Middle frontal gyrus (tissue), 1 donor: ENCODE measurements around the gene SCYL1.

ENCODE experiments used
- DNase-seq: peaks from one replicate; pipeline ENCODE4 v3.0.0-alpha.2; 2015; ENCODE audit warnings: low spot score; ENCODE audit errors: extremely low spot score

Gene SCYL1

DNA sequence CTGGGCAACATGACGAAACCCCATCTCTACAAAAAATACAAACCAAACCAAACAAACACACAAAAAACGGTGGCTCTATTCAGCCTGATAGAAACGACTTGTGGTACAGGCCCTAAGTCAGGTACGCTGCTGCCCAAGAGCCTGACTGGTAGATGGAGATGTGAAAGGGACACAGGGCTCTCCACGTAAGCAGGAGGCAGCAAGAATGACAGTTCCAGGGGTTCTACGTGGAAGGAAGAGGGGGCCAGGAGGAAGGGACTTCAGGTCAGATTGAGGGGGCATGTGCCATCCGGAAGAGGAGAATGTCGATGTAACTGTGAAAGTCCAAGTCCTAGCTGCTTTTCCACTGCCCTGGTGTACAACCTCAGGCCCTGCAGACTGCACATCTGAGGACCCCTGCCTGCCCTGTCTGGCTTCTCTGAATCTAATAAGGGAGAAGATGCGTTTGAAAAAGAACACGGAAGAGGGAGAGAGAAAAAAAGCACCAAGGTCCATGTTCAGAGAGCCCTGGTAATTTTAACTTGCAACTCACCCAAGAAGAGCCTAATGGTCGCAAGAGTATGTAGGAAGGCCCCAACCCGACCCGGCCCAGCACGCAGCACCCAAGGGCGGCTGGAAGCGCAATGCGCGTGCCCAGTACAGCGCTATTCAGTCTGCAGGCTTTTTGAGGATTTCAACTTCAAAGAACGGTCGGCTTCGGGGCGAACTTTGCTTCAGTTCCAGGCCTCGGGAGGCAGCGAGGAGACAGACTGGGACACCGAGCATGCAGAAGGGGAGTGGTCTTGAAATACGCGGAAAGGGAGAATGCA lies 44.5 kb downstream of the SCYL1 start:
- DNase-seq, result no peak

DNA sequence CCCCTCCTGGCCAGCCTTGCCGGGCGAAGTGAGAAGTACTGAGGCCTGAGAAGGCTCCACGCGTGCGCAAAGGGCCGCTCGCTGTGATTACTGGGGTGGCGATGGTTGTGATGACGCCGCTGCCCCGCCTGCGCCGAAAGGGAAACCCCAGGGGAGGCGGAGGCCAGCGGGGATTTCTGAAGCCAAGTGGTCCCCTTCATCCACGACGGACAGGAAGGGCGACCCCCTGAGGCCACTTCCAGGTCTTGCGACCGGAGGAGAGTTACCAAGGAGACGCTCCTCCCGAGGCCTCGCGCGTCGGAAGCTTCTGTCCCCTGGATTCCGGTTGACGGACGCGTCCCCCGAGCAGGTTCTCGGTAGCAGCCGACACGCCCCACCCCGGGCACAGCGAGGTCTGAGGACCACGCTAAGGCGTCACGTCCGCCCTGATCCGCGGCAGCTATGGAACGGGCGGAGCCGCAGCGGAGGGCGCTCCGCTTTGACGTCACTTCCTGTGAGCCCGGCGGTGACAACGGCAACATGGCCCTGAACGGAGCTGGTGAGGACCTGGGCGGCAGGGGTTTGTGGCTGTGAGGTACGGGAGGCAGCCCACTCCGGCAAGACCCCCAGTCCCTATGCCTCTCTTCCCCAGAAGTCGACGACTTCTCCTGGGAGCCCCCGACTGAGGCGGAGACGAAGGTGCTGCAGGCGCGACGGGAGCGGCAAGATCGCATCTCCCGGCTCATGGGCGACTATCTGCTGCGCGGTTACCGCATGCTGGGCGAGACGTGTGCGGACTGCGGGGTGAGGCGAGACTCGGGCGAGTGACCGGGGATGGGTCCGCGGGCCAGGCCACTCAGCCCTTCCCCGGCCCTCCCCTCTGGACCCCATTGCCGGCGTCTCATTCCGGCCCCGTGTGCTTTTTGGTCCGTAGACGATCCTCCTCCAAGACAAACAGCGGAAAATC lies 45.4 kb downstream of the SCYL1 start, which contains the start of gene ZNRD2:
Gene ZNRD2, plus strand, starts transcription at position 505 of the 946 bp plus-strand sequence. Its CDS starts 15 bp downstream, at position 520.
- DNase-seq, result peak; percentile 96

DNA sequence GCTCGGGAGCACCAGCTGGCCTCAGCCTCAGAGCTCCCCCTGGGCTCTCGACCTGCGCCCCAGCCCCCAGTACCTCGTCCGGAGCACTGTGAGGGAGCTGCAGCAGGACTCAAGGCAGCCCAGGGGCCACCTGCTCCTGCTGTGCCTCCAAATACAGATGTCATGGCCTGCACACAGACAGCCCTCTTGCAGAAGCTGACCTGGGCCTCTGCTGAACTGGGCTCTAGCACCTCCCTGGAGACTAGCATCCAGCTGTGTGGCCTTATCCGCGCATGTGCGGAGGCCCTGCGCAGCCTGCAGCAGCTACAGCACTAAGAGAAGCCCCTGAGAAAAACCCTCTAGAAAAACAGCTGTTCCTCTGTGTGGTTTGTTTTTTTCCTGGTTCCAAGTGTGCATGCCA lies 46.5 kb downstream of the SCYL1 start:
- DNase-seq, result no peak

DNA sequence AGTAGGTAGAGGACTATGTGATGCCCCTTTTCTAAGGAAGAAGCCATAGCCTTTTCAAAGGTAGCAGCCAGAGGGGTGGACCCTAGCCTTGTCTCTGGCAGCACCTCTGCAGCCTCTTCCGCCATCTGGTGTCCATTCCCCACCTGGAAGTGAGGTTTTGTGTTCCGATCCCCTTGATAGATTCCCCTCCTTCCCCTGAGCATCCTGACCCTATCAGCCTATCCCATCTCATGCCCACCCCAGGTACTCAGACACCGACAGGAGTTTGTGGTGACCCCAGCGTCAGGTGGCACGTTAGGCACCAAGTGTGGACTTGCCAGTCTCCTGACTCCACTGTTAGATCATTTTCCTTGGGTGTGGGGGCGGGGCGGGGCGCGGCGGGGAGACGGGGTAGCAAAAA lies 47.1 kb downstream of the SCYL1 start:
- DNase-seq, result no peak

DNA sequence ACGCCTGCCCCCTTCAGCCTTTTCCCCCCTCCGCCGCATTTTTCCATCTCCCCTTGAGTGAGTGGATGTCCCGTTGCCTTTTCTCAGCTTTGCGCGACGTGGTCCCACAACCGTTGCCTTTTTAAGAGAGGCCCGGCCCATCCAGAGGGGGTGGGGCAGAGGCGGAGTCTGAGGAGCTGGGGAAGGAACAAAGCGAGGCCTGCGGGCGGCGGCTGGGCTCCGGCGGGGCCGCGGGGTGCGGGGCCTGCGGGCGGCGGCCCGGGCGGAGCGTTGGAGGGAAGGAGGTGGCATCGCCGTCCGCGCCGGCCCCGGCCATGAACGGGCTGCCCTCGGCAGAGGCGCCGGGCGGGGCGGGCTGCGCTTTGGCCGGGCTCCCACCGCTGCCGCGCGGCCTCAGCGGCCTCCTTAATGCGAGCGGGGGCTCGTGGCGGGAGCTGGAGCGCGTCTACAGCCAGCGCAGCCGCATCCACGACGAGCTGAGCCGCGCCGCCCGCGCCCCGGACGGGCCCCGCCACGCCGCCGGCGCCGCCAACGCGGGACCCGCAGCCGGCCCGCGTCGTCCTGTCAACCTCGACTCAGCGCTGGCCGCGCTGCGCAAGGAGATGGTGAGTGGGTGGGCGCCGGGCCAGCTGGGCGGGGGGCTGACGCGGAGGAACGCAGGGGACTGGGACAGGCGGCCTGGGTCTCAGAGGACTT lies 47.6 kb downstream of the SCYL1 start, which contains the start of gene FAM89B:
Gene FAM89B, plus strand, starts transcription at position 183 of the 696 bp plus-strand sequence. Its CDS starts 132 bp downstream, at position 315.
- DNase-seq, result peak; percentile 65

DNA sequence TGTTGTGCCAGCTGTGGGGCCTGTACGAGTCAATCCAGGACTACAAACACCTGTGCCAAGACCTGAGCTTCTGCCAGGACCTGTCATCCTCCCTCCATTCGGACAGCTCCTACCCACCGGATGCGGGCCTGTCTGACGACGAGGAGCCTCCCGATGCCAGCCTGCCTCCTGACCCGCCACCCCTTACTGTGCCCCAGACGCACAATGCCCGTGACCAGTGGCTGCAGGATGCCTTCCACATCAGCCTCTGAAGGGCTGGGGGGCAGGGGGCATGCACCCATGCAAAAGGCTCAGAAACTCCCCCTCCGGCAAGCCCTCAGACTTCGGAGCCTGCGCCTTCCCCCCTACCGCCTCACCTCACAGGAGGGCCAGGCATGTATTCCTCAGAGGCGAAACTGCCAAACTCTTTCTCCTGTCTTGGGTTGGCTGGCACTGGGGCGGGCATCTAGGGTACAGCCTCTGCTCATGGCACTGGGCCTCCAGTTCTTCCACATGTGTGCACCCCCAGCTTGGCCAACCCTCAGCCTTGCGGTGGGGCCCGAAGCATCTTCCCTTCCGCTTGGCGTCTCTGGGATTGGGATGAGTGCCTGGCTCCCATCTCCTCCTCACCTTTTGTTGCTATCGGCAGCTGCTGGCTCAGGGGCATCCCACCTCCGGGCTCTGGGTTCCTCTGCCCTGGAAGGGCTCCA lies 48.7 kb downstream of the SCYL1 start:
- no peak for DNase-seq

DNA sequence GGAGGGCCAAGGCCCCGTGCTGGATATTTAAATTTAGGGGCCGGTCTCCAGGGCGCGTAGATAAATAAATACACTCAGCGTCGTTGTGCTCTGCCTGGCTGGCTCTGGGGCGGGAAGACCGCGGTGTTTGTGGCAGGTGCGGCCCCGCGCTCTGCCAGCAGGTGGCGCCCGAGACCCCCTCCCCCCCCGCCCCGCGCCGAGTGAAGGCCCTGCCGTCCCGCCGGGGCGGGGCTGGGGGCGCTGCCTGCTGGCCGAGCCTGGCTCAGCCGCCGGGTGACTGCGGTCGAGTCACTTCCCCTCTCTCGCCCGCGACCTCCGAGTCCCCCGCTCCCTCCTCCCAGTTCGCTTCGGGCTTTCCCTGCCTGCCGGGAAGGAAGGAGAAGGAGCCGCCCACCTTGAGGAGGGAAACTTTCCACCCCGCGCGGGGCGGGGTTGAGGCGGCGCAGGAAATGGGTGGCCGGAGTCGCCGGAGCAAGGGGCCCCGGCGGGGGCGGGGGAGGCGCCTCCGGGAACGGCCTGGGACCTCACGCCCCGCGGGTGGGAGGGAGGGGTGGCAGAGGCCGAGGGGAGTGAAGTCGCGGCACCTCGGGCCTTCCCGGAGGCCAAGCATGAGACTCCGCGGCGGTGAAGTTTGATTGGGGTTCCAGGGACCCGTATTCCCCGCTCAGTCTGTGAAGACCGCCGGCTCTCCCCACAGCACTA lies 49.4 kb downstream of the SCYL1 start:
- no peak for DNase-seq

DNA sequence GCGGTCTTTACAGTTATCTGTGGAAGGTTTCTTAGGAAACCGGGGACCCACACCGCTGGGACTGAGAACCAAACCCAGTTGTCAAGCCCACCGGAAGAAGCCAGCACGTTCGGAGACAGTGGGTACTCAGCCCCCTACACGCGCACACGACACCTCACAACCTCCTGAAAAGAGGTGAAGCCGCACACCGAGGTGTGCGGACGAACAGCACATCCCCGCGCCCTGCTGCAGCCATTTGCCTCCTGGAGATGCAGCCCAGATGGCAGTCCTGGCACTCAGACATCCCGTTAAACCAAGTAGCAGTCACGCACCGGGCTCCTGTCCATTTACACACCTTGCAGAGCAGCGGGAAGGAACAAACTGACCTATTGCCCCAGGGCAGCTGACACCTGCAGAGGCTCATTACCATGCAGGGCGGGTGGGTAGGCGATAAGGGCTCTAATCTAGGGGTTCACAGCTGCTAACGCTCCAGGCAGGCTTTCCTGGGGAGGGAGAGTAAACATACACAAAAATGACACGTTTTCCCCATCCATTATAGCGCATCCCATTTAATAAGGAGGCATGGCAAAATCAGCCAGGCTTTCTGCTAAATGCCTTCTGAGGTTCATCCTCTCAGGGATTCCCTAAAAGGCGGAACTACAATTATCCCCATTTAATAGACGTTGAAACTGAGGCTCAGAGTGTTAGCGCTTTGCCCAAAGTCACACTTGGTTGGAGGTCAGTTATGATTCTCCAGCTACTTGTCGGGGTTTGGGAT lies 50.1 kb downstream of the SCYL1 start:
- no peak for DNase-seq

DNA sequence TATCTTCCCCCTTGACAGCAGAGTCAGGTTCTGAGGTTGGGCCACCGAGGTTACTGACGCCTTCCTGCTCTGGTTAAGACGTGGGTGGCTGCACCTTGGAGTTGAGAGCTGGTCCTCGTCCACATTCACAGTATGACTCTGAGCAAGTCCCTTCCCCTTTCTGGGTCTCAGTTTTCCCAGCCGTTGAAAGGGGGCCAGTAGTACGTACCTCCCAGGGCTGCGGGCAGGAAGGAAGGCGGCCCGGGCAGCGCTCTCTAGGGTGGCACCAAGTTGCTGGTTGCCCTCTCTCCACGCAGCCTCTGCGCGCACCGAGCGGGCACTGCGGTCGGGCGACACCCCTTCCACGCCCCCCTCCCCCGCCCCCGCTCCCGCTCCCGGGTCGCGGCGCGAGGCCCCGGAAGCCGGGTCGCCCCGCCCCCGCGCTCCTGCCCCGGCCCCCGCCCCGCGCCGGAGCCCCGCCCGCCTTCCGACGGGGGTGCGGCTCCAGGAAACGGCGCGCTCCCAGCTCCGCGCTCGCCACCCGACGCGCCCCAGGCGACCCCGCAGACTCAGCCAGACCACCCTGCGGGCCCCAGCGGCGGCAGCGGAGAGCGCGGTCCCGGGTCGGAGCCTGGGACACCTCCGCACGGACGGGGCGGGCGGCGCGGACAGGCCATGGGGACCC lies 50.8 kb downstream of the SCYL1 start, which contains the start of gene EHBP1L1:
Gene EHBP1L1, plus strand, starts transcription at position 486 of the 664 bp plus-strand sequence. CDS start 250 bp downstream, outside the sequence.
- no peak for DNase-seq

DNA sequence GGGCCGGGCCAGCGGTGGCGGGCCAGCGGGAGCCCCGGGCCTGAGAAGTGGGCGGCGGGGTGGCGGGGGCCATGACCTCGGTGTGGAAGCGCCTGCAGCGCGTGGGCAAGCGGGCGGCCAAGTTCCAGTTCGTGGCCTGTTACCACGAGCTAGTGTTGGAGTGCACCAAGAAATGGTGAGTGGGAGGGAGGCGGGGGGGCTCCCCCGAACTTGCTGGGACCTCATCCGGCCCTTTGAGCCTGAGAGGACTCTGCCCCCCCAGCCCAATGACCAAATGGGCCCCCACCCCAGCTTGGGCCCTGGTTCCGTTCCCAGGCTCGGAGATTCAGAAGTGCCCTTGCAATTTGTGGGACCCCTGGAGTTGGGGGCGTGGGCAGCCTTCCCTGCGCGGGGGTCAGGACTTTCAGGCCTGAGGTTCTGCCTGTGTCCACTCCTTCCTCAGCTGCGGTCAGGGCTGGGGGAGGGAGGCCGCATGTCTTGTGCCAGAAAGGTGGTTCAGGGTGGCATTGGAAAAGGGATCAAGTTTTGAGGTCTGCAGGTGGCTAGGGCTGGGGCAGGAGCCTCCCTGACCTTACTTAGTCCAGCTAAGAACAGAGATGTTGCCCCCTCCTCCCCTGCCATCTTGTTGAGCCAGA lies 51.5 kb downstream of the SCYL1 start:
- no peak for DNase-seq

DNA sequence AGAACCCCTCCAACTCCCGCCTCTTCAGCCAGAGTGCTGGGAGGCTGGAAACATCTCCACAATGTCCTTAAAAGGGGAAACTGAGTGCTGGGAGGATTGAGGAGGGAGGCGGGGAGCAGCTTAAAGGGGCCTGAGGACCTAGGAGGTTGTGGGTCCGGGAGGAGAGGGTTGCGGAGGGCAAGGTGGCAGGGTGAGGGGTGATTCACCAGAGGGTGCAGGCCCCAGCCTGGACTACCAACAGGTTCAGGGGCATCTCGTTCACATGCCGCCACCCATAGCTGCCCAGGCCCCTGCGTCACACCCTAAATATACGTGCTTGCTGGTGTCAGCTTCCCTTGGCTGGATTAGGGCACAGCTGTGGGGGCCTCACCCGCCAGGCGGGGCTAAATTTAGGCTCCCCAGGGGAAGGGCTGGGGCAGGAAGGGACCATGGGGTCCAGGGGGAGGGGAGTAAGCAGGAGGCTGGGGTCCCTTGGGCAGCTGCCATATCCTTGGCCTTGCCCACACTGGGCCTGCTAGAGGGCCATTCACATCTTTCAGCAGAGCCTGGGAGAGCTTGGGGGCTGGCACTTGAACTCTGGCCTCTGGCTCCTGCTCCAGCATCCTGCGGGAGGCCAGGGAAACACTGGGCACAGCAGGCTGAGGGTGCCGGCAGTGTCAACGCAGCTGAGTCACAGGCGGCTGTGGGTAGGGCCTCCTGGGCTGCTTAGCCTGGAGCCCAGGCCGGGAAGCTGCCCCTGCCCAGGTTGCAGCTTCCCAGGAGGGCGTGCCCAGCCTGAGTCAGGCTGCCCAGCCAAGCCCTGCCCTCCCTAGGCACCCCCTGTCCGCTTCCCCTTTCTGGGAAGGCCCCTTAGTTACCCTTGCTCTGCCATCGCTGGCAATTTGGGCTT lies 52.2 kb downstream of the SCYL1 start:
- no peak for DNase-seq

DNA sequence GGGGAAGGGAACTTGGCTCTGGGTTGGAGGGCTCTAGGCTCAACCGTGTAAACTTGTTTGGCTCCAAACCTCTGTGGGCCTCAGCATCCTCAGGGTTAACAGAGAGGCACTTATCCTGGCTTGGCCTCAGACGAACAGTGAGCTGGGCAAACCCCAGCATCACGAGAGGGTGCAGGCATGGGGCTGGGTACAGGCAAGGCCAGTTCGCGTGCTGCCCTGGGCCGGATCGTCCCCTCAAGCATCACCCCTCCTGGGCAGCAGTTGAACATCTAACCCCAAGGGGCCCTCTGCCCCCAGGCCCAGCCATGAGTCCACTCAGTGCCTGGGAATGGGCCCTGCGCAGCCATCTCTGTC lies 52.9 kb downstream of the SCYL1 start:
- no peak for DNase-seq

DNA sequence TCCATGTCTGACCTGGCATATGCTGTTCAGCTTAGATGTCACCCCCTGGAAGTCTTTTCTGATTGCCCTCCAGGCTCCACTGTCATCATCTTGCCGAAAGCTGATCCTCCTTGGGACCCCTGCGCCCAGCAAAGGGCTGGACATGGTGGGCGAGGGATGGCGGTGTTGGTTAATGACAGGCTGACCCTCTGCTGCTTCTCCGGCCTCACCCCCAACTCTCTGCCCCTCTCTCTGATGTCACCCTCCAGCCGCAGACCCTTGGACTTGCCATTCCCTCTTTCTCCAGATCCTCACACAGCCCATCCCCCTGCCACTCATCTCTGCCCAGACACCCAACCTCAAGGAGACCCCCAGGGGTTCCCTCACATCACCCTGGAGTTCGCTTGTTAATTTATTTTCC lies 53.3 kb downstream of the SCYL1 start:
- no peak for DNase-seq

DNA sequence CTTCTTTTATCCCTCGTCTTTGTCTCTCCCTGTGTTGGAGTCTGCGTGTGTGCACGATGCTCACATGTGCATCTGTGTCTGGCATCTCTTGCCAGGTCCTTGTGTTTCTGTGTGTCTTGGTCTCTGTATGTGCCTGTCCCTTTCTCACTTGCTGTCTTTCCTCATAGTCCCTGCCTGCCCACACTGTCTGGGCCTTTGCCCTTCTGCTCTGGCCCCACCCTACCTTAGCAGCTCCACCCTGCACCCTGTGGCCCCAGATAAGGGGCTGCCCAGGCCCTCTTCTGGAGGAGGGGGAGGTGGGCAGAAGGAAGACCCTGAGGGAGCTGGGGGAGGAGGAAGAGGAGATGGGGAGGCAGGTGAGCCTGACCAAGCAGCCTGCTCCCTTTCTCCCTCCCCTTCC lies 53.8 kb downstream of the SCYL1 start:
- DNase-seq, result no peak

DNA sequence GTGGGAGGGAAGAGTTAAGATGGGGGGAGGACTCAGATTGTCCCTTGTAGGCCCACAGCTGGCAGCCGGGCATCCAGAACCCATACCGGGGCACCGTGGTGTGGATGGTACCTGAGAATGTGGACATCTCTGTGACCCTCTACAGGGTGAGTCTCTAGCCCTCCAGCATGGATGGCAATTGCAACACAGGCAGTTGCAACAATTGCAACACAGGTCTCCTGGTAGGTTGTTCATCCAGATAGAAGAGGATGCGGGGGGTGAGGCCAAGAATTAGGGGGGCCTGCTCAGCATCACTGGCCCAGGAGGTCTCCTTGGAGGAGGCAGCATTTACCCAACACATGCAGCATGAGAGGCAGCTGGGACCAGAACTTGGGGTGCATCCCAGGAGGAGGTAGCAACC lies 54.4 kb downstream of the SCYL1 start:
- DNase-seq, result no peak

DNA sequence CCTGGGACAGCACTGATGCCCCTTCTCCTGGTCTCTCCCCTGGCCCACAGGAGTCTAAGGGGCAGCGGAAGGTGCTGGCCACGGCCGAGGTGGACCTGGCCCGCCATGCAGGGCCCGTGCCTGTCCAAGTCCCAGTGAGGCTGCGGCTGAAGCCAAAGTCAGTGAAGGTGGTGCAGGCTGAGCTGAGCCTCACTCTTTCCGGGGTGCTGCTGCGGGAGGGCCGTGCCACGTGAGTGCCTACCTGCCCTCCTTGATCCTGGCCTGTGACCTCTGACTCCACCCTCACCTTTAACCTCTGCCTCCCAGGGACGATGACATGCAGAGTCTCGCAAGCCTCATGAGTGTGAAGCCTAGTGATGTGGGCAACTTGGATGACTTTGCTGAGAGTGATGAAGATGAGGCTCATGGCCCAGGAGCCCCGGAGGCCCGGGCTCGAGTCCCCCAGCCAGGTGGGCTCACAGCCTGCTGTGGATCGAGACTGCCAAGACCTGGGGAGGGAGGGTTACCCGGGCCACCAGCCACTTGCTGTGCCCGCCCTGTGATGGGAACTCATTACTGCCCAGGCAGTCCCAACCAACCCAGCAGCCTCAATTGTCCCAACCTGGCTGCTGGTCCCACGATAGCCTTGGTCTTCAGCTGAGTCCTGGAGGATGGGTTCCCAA lies 55.3 kb downstream of the SCYL1 start:
- DNase-seq, result no peak

DNA sequence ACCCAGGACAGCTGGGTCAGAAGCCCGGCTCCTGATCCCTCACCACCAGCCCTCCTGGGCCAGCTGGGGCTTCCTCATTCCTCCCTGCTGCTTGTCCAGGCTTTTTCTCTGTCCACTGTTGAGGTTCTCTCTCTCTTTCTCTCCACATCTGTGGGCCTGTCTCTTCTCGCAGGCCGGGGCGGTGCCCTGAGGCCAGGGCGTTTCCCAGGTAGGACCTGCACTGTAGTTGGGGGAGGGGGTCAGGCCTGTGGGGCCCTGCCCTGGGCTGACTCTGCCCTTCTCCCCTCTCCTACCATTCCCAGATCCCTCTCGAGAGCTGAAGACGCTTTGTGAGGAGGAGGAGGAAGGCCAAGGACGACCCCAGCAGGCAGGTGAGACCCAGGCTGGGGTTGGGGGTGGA lies 55.9 kb downstream of the SCYL1 start:
- DNase-seq, result no peak
